Measurements from ENCODE around the gene ZSWIM6. TPM values are rescaled to one million over a fixed set of nuclear protein-coding genes. Genes with fewer than 3 reads are reported as not detected.
"Not testable (repeated sequence)": the region's sequence is repeated elsewhere in the genome, so short reads cannot be mapped to it uniquely, and the experiment has no call there.

The ZSWIM6 gene
- total RNA-seq, 1 donor from 2014 or later, result 21.2 TPM

DNA sequence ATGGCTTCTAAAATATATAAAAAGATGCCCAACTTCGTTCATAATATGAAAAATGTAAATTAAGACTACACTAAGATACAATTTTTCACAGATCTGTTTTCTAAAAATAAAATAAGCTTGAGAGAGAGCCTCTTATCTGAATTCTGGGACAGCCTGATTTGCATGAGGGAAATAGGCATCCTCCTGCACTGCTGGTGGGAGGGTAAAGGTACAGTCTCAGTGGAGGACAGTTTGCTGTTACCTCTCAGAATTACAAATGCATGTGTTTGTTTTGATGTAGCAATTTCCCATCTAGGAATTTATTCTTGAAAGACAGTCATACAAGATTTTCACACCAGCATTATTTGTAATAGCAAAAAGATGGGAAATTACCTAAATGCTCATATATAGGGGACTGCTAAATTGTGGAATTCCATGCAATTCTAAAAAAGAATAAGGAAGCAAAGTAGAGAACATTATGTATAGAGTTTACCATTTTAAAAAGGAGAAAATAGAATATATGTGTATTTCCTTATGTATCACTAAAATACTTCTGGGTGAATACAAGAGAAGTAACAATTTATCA is 75.7 kb downstream of the ZSWIM6 start:
- DNase-seq (ENCODE audit: low spot score), result no peak

DNA sequence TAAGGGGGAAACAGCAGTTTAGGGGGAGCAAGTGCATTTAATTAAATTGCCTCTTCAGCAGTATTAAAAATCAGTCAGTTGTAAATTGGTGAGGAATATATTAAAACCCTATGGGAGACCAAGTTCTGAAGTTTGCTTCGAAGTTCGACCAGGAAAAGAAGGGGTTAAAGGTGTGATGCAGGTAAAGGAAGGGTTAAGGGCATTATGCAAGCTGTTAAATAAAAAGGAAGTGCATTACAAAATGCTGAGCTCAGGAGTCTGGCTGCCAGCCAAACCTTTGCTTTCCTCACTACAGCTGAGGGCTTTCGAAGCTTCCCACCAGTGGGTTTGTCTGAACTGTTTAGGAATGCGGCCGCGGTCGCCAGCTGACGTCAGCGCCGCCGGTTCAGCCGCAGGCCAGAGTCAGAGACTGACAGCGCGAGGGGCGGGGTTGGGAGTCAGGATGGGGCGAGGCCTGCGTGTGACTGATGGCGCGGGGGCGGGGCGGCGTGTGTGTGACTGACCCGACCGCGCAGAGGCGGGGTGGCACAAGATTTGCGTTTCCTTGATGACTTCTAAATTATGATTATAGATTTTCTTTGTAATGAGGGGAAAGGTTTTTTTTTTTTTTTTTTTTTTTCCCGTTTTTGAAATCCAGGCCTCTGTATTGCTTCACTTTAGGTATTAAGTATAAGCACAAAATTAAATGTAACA is 76.6 kb downstream of the ZSWIM6 start:
- DNase-seq (ENCODE audit: low spot score), result peak; percentile 99

- DNase-seq (ENCODE audit: low spot score), result peak; percentile 70
These were observed 77.5 kb downstream of the ZSWIM6 start for GRCh38 chr5:61409568-61409967.

DNA sequence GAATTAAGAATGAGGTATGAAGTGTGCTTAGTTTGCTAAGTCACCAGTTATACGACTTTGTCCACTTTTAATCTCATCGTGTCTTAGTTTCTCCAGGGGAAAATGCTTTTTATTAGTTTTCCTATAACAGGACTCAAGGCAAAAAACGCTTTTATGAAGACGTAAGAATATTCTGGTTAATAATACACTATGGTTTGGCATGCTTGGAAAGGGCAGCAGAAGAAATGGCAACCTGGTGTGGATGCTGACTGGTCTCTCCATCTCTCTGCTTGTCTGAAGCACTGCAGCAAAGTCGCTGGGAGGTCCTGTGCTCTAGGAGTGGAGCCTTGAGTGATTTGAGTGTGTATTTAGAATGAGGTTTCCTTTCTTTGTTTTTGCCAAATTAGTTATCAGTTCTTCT is 78.8 kb downstream of the ZSWIM6 start:
- DNase-seq (ENCODE audit: low spot score), result no peak

DNA sequence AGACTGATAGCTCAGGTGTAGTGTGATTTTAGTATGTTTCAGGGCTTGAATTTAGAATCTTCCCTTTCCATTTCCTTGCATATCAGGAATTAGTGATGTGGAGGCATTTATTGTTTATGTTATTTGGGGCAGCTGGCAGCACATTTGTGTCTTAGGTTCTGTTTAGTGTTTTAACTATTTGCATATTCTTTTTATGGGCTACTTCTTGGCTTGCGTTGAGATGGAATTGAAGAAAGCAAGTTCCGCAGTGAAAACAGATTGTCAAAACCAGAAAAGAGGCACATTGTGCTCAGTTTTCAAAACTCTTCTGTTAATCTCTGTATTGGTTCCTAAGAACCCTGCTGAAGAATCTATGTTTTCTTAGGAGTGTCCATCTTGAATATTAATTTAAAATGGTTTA is 80.3 kb downstream of the ZSWIM6 start:
- no peak for DNase-seq (ENCODE audit: low spot score)

DNA sequence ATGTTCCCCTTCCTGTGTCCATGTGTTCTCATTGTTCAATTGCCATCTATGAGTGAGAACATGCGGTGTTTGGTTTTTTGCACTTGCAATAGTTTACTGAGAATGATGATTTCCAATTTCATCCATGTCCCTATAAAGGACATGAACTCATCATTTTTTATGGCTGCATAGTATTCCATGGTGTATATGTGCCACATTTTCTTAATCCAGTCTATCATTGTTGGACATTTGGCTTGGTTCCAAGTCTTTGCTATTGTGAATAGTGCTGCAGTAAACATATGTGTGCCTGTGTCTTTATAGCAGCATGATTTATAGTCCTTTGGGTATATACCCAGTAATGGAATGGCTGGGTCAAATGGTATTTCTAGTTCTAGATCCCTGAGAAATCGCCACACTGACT is 81.1 kb downstream of the ZSWIM6 start:
- not testable (repeated sequence) for DNase-seq (ENCODE audit: low spot score)

- DNase-seq (ENCODE audit: low spot score), result no peak
These were observed 82.7 kb downstream of the ZSWIM6 start for GRCh38 chr5:61414806-61415205.

DNA sequence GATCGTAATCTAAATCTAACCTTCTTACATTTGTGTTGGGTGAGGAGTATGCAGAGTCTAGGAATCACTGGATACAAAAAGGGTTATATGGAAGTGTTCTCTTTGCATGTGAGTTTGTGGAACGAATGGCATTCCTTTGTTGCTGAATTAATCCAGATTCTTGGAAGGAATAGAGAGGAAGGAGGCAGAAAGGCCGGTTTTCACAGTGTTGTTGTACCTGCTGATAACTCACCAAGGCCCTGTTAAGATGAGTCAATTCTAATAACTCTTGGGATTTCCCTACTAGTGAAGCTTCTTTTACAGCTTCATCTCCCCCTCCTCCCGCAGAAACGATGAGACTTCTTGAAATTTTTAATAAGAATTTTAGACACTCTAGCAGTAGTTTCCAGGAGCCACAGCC is 84.0 kb downstream of the ZSWIM6 start:
- DNase-seq (ENCODE audit: low spot score), result no peak

DNA sequence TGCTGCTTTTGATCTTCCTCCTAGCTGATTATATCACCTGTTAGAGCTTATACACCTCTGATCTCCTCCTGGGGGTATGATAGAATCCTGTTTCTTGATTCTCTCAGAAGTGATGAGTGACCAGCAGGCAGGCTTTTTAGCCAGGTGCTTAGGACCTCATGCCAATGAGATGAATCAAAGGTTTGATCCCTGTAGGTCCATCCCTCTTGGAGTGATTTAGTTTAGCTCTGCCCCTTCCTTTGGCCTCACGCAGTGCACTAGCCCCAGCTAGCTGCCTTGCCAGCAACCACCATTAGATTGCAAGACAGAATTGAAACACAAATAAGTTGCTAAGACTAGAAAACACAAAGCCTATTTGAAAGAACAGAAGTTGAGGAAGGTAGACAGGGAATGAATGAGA is 84.4 kb downstream of the ZSWIM6 start:
- no peak for DNase-seq (ENCODE audit: low spot score)

GRCh38 chr5:61417340-61417739 is 85.3 kb downstream of the ZSWIM6 start:
- DNase-seq (ENCODE audit: low spot score), result no peak

GRCh38 chr5:61417851-61418250 is 85.8 kb downstream of the ZSWIM6 start:
- no peak for DNase-seq (ENCODE audit: low spot score)

DNA sequence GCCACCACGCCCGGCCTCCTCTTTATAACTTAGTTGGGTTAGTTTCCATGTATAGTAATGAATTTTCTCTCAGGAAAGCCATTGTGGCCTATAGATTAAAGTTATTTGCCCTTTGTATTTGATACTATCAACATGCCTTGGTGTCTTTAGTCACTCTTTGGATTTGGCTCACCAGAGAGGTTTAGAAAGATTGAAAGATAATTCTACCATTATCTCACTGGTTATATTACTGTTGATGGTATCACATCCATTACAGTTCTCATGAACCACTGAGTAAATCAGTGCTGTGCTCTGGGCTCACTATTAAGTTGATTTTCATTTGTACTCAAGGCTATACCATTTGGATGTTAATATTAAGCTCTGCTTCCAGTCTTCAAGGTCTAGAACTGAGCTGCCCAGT is 87.0 kb downstream of the ZSWIM6 start:
- no peak for DNase-seq (ENCODE audit: low spot score)

GRCh38 chr5:61420016-61420415 is 88.0 kb downstream of the ZSWIM6 start:
- no peak for DNase-seq (ENCODE audit: low spot score)

- DNase-seq (ENCODE audit: low spot score), result not testable (repeated sequence)
These were observed 89.2 kb downstream of the ZSWIM6 start for GRCh38 chr5:61421262-61421661.

DNA sequence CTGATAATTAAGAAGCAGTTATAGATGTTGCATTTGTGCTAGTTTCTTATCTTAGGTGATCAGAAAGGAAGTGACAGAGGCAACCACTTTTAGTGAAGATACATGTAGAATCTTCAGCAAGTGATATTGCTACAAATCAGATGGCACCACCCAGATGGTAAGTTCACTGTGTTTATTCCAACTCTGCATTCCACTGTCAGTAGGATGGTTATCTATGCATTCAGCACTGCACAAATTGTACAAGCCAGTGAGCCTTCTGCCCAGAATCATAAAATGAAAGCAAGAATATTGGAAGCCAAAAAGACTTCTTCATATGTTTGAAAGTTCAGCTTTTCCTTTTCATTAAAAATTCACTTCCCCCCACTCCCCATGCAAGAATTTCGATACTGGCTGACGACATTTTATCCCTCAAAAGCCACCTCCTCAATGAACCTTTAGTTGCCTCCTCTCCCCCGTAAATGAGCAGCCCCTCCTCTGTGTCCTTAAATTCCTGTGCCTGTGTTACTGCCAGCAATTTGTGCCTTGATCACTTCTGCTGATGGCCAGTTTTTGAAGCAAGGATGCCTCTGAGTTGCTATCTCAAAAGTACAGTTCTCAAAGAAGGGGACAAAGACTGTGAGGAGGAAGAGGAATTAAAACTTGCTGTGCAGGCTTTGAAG is 91.6 kb downstream of the ZSWIM6 start:
- peak; percentile 36 for DNase-seq (ENCODE audit: low spot score)

- DNase-seq (ENCODE audit: low spot score), result no peak
These were observed 93.9 kb downstream of the ZSWIM6 start for GRCh38 chr5:61425918-61426317.

- DNase-seq (ENCODE audit: low spot score), result no peak
These were observed 97.8 kb downstream of the ZSWIM6 start for GRCh38 chr5:61429906-61430305.

DNA sequence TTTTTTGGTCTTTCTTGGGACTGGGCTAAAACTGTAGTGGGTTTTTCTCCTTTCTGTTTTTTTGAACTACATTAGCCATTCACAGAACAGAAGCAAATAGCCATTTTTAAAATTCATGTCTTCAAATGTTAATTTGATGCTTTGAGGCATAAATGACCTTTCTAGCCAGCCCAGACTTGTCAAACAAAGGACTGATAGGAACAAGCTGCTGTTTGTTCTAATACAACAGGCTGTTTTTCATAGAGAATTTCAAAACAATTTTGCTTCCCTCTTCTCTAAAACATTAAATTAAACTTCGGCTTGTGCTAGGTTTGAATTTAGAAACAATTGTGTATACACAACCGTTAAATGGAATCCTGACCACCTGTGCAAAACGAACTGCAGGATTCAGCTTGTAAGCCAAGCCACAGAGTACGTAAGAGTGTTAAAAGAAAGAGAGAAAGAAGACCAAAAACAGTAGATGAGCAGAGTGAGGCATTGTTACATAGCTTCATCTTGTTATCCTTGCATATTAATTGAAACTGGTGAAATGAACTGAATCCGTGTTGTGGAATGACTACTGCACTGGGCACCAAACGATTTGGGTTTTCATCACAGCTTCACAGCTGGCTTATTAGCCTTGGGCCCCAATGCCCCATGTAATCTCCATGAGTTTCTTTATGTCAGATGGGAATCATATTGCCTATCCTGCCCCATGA is 100.0 kb downstream of the ZSWIM6 start:
- DNase-seq (ENCODE audit: low spot score), result no peak

GRCh38 chr5:61435368-61435767 is 103.3 kb downstream of the ZSWIM6 start:
- no peak for DNase-seq (ENCODE audit: low spot score)

- no peak for DNase-seq (ENCODE audit: low spot score)
These were observed 106.4 kb downstream of the ZSWIM6 start for GRCh38 chr5:61438298-61438970.

DNA sequence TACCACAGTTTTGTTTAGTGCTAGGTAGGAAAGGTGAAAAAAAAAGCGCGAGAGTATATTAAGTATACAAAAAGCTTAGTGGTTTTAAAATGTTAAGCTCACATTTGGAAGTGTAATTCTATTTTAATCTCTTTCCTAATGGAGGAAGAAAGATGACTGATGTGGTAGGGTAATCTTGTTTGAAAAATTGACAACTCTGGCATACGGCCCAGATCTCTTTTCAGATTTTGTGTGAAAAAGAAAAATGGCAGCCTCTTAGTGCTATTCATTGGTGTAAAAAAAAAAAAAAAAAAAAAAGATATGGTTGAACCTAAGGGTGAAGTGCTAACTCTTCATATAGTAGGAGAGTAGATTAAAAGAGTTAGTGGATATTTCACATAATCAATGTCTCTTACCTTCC is 108.0 kb downstream of the ZSWIM6 start:
- DNase-seq (ENCODE audit: low spot score), result no peak

DNA sequence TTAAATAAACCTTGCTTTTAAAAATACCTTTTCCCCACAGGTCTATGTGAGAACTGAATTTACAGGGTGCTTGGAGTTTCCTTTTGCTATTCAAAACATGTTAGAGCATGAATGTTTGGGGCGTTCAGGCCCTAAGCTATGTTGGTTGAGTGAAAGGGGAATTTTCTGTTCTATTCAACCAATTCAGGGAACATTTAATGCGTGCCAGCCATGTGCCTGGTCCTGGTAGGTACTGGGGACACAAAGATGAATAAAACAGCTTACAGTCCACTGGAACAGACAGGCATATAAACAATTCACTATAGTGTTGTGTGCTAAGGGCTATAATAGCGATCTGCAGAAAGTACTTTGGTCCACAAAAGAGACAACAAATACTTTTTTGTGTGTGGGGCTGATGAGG is 108.5 kb downstream of the ZSWIM6 start:
- DNase-seq (ENCODE audit: low spot score), result peak; percentile 51

All from umbilical cord (tissue), 2 donors.